Fibroblast of mammary gland (primary cell): ENCODE measurements around the gene LCLAT1.
"Not testable (repeated sequence)": the region's sequence is repeated elsewhere in the genome, so short reads cannot be mapped to it uniquely, and the experiment has no call there.

Experiments used
- DNase-seq: peaks from one replicate; pipeline ENCODE4 v3.0.0-alpha.2; 2010; ENCODE audit warnings: low read depth
- H3K4me3 ChIP-seq: 2 replicates; pipeline ENCODE4 v1.5.1; 2011; ENCODE audit warnings: low read depth, mild to moderate bottlenecking, low read length, moderate library complexity; ENCODE audit not compliant: control insufficient read depth
- CTCF ChIP-seq: conservative IDR thresholded peaks from 2 replicates; pipeline ENCODE4 v1.5.1; 2011; ENCODE audit warnings: low read depth, low read length, inconsistent platforms; ENCODE audit not compliant: control insufficient read depth, insufficient read depth

LCLAT1 gene

GRCh38 chr2:30503695-30504052, 56.6 kb downstream of the LCLAT1 start:
- no peak overlapping the region for H3K4me3 ChIP-seq
- no peak for TF ChIP-seq CTCF
- no peak for DNase-seq

- no peak overlapping the region for H3K4me3 ChIP-seq
- peak; percentile 21 for DNase-seq
- TF ChIP-seq CTCF: no peak
These were observed 57.7 kb downstream of the LCLAT1 start for GRCh38 chr2:30504731-30505130.

- no peak for TF ChIP-seq CTCF
- no peak for DNase-seq
- H3K4me3 ChIP-seq: no peak overlapping the region
These were observed 58.6 kb downstream of the LCLAT1 start for GRCh38 chr2:30505500-30506180.

GRCh38 chr2:30507460-30507859, 60.4 kb downstream of the LCLAT1 start:
- not testable (repeated sequence) for H3K4me3 ChIP-seq, DNase-seq

GRCh38 chr2:30509716-30510115, 62.7 kb downstream of the LCLAT1 start:
- no peak for DNase-seq
- no peak overlapping the region for H3K4me3 ChIP-seq
- no peak for TF ChIP-seq CTCF

GRCh38 chr2:30510409-30510808, 63.4 kb downstream of the LCLAT1 start:
- DNase-seq: no peak
- H3K4me3 ChIP-seq: no peak overlapping the region
- TF ChIP-seq CTCF: no peak

- H3K4me3 ChIP-seq: no peak overlapping the region
- no peak for TF ChIP-seq CTCF
- DNase-seq: peak; percentile 81
These were observed 64.4 kb downstream of the LCLAT1 start for GRCh38 chr2:30511122-30512083.
